ENCODE data around the gene KRTAP2-2. TPM values are rescaled to one million over a fixed set of nuclear protein-coding genes. Genes with fewer than 3 reads are reported as not detected.
"Not testable (repeated sequence)": the region's sequence is repeated elsewhere in the genome, so short reads cannot be mapped to it uniquely, and the experiment has no call there.

Gene KRTAP2-2, protein sequence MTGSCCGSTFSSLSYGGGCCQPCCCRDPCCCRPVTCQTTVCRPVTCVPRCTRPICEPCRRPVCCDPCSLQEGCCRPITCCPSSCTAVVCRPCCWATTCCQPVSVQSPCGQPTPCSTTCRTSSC
- not detected for total RNA-seq

DNA sequence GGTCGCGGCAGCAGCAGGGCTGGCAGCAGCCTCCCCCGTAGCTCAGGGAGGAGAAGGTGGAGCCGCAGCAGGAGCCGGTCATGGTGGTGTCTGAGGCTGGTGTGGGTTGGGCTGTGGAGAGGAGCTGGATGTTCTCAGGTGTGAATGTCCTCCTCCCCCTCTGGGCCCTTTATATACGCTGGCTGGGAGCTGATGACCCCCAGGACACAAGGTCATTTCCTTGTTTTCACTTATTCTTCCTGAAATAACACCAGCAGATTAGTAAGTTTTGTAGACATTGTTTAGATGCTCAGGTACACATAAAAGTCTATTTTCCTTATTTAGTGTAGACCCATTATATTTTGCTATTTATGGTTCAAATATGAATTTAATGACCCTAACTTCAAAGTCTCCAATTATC, at the start of gene KRTAP2-2:
Gene KRTAP2-2 (minus strand): TSS at position 101 of the 400 bp plus-strand sequence. CDS start 19 bp downstream, at position 82.
- not testable (repeated sequence) for H3K4me3 ChIP-seq (ENCODE audit: low read length in 3 of 3); H3K4me1 ChIP-seq (ENCODE audit: control insufficient read depth in 3 of 3, insufficient read depth in 3 of 3, low read length in 3 of 3); H3K9ac ChIP-seq (ENCODE audit: low read depth in 1 of 3, low read length in 3 of 3); H3K27ac ChIP-seq (ENCODE audit: low read depth, low read length); H3K9me3 ChIP-seq (ENCODE audit: control insufficient read depth in 3 of 3, low read length in 3 of 3); H3K36me3 ChIP-seq (ENCODE audit: control insufficient read depth in 3 of 3, insufficient read depth in 3 of 3, low read length in 3 of 3)
- H3K27me3 ChIP-seq (ENCODE audit: control insufficient read depth in 3 of 3, insufficient read depth in 3 of 3, low read length in 3 of 3): peaks cover 5 to 14% (median 10%) of the 10 kb centered on the region in 3 donors

DNA sequence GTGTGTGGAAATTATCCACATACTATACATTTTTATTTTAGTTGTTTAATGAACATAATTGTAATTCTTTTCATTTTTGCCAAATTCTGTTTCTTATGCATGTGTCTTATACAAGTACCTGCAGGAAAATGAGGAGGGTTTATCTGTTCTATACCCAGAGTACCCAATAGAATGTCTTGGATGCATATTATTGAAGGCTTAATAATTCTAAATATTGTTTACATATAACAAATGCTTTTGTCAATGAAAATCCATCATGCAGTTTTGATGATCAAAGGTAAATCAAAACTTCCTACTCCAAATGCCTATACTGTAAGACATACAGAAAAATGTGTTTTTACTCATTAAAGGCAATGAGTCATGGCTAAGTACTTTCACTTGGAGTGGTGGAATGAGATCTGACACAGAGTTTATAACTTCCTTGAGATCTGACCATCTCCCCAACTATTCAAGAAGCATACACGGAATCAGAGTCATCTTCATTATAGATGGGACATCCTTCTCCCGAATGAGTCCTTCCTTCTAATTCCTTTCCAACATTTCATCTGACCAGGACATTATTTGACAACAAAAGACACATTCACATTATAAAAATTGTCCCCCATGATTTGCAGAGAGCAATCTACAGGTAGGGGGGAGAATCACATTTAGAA, 49.5 kb upstream of the KRTAP2-2 start:
- not testable (repeated sequence) for H3K4me3 ChIP-seq (ENCODE audit: low read length in 3 of 3); H3K27ac ChIP-seq (ENCODE audit: low read depth, low read length); H3K27me3 ChIP-seq (ENCODE audit: control insufficient read depth in 3 of 3, insufficient read depth in 3 of 3, low read length in 3 of 3); H3K9me3 ChIP-seq (ENCODE audit: control insufficient read depth in 3 of 3, low read length in 3 of 3); H3K4me1 ChIP-seq (ENCODE audit: control insufficient read depth in 3 of 3, insufficient read depth in 3 of 3, low read length in 3 of 3); H3K36me3 ChIP-seq (ENCODE audit: control insufficient read depth in 3 of 3, insufficient read depth in 3 of 3, low read length in 3 of 3); H3K9ac ChIP-seq (ENCODE audit: low read depth in 1 of 3, low read length in 3 of 3)

DNA sequence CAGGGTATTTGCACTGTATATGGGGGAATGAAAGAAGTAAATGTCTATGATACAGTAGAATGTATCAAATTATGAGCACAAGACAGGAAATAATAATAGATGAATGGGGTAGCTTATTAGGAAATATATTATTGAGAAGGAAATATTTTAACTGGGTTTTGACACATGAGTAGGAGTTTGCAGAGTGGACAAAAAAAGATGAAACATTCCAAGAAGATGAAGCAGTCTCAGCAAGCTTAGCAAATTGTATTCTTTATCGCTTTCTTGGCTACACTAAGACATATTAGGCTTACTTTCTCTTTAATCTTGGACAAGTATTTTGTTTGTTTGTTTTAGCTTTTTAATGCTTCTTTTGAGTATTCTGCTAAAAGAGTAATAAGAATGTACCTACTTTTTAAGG, 48.9 kb upstream of the KRTAP2-2 start:
- H3K4me3 ChIP-seq (ENCODE audit: low read length in 3 of 3): no peak overlapping the region
- no peak overlapping the region for H3K27ac ChIP-seq (ENCODE audit: low read depth, low read length)
- H3K27me3 ChIP-seq (ENCODE audit: control insufficient read depth in 3 of 3, insufficient read depth in 3 of 3, low read length in 3 of 3): peaks cover 0 to 4% (median 2%) of the 10 kb centered on the region in 3 donors
- H3K9ac ChIP-seq (ENCODE audit: low read depth in 1 of 3, low read length in 3 of 3): no peak overlapping the region
- H3K4me1 ChIP-seq (ENCODE audit: control insufficient read depth in 3 of 3, insufficient read depth in 3 of 3, low read length in 3 of 3): no peaks in the 10 kb centered on the region
- no peaks in the 10 kb centered on the region for H3K36me3 ChIP-seq (ENCODE audit: control insufficient read depth in 3 of 3, insufficient read depth in 3 of 3, low read length in 3 of 3)
- H3K9me3 ChIP-seq (ENCODE audit: control insufficient read depth in 3 of 3, low read length in 3 of 3): no peaks in the 10 kb centered on the region

DNA sequence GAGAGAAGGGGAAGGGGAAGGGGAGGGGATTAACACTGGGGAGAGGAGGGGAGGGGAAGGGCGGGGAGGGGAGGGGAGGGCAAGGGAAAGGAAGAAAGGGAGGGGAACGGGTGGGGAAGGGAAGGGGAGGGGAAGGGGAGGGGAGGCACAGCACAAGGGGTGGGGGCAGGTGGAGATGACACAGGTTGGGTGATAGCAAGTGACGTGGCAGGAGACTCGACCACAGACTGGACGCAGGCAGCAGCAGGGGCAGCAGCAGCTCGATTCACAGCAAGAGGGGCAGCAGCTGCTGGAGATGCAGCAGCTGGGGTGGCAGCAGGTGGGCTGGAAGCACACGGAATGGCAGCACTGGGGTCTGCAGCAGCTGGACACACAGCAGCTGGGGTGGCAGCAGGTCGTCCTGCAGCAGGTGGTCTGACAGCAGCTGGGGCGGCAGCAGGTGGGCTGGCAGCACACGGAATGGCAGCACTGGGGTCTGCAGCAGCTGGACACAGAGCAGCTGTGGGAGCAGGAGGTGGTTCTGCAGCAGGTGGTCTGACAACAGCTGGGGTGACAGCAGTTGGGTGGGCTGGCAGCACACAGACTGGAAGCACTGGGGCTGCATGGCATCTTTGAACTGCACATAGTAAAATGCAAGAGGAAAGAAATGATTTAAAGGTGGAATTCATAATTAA, 46.7 kb upstream of the KRTAP2-2 start, which contains the start of gene KRTAP4-16:
Gene KRTAP4-16 (minus strand): TSS at position 624 of the 674 bp plus-strand sequence. CDS start 0 bp downstream, at position 624.
- Histone ChIP-seq H3K27me3 (ENCODE audit: control insufficient read depth in 3 of 3, insufficient read depth in 3 of 3, low read length in 3 of 3) (peaks cover 0 to 5% (median 2%) of the 10 kb centered on the region in 3 donors), H3K9ac (ENCODE audit: low read depth in 1 of 3, low read length in 3 of 3) (no peak within 1 kb of the TSS), H3K9me3 (ENCODE audit: control insufficient read depth in 3 of 3, low read length in 3 of 3) (no peaks in the 10 kb centered on the region), H3K36me3 (ENCODE audit: control insufficient read depth in 3 of 3, insufficient read depth in 3 of 3, low read length in 3 of 3) (no peaks in the 10 kb centered on the region), H3K4me1 (ENCODE audit: control insufficient read depth in 3 of 3, insufficient read depth in 3 of 3, low read length in 3 of 3) (no peaks in the 10 kb centered on the region), H3K27ac (ENCODE audit: low read depth, low read length) (no peak within 1 kb of the TSS), H3K4me3 (ENCODE audit: low read length in 3 of 3) (no peak within 1 kb of the TSS)

DNA sequence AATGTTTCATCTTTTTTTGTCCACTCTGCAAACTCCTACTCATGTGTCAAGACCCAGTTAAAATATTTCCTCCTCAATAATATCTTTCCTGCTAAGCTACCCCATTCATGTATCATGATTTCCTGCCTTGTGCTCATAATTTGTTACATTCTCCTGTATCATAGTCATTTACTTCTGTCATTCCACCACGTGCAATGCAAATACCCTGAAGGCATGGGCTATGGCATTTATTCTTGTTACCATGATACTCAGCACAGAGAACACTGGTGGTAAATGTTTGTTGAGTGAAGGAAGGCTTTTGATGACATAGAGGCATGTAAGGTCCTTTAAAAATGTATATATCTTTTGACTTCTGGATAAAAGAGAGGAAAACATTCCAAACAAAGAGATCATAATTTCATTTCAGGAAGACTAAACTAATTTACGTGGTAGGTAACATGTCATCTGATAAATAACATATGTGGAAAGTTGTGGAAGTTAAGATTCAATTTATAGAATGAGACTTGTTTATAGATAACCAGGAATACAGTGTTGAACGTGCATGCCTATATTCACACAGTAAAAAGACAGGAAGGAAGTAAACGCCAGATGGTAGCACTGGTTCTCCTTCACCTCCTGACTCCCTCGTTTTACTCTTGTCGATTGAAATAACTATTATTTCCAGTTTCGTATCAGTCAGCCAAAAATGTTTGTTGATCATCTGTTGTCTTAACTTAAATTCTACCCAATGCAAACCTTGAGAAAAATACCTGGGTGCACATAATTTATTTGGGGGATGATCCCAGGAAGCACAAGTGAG, 44.9 kb upstream of the KRTAP2-2 start:
- not testable (repeated sequence) for H3K36me3 ChIP-seq (ENCODE audit: control insufficient read depth in 3 of 3, insufficient read depth in 3 of 3, low read length in 3 of 3); H3K27ac ChIP-seq (ENCODE audit: low read depth, low read length); H3K9ac ChIP-seq (ENCODE audit: low read depth in 1 of 3, low read length in 3 of 3); H3K27me3 ChIP-seq (ENCODE audit: control insufficient read depth in 3 of 3, insufficient read depth in 3 of 3, low read length in 3 of 3); H3K4me3 ChIP-seq (ENCODE audit: low read length in 3 of 3); H3K9me3 ChIP-seq (ENCODE audit: control insufficient read depth in 3 of 3, low read length in 3 of 3); H3K4me1 ChIP-seq (ENCODE audit: control insufficient read depth in 3 of 3, insufficient read depth in 3 of 3, low read length in 3 of 3)

DNA sequence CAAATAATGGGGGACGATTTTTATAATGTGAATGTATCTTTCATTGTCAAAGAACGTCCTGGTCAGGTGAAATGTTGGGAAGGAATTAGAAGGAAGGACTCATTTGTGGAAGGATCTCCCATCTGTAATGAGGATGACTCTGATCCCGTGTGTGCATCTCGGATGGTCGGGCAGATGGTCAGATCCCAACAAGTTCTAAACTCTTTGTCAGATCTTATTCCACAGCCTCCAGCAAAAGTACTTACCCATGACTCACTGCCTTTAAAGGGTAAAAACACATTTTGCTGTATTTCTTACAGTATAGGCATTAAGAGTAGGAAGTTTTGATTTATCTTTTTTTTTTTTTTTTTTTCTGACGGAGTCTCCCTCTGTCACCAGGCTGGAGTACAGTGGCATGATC, 43.5 kb upstream of the KRTAP2-2 start:
- no peaks in the 10 kb centered on the region for H3K4me1 ChIP-seq (ENCODE audit: control insufficient read depth in 3 of 3, insufficient read depth in 3 of 3, low read length in 3 of 3)
- no peak overlapping the region for H3K27ac ChIP-seq (ENCODE audit: low read depth, low read length)
- H3K9me3 ChIP-seq (ENCODE audit: control insufficient read depth in 3 of 3, low read length in 3 of 3): no peaks in the 10 kb centered on the region
- peaks cover 0 to 3% (median 2%) of the 10 kb centered on the region in 3 donors for H3K27me3 ChIP-seq (ENCODE audit: control insufficient read depth in 3 of 3, insufficient read depth in 3 of 3, low read length in 3 of 3)
- no peak overlapping the region for H3K4me3 ChIP-seq (ENCODE audit: low read length in 3 of 3)
- no peaks in the 10 kb centered on the region for H3K36me3 ChIP-seq (ENCODE audit: control insufficient read depth in 3 of 3, insufficient read depth in 3 of 3, low read length in 3 of 3)
- H3K9ac ChIP-seq (ENCODE audit: low read depth in 1 of 3, low read length in 3 of 3): no peak overlapping the region

DNA sequence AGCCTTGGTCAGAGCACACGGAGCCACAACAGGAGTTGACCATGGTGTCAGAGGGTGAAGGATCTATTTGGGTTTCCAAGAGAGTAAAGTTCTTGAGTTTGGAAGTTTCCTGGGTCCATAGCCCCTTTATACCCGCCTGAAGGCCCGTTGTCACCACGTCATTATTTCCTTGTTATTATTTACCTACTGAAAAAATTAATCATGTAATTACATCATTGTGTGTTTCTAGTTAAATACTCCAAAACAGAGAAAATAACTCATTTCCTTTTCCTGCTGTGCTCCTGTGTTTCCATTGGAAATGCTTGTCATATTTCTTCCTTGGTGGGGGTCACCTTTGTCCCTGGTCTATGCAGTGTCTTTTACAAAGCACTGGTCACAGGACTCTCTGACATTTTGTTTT, 43.0 kb upstream of the KRTAP2-2 start, which contains the start of gene KRTAP4-8:
Gene KRTAP4-8 (minus strand): TSS at position 101 of the 400 bp plus-strand sequence. CDS start 58 bp downstream, at position 43.
- H3K4me1 ChIP-seq (ENCODE audit: control insufficient read depth in 3 of 3, insufficient read depth in 3 of 3, low read length in 3 of 3): no peaks in the 10 kb centered on the region
- H3K27ac ChIP-seq (ENCODE audit: low read depth, low read length): no peak within 1 kb of the TSS

DNA sequence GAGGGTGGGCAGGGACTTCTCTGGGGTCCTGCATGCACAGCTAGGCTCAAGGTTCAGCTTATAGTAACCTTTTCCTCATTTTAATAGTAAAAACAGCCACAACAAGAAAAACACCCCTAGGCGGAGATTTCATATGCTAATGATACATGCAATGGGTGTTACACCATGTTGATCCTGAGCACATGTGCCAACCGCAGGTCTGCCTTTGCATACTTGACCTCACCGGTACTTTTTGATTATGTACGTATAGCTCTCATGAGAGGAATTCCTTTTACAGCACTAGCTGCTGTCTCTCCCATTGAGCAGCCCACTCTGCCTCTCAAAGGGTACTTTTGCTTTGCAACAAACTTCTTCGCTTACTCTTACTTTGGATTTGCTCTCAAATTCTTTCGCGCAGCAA, 41.0 kb upstream of the KRTAP2-2 start:
- no peaks in the 10 kb centered on the region for H3K9me3 ChIP-seq (ENCODE audit: control insufficient read depth in 3 of 3, low read length in 3 of 3)
- no peaks in the 10 kb centered on the region for H3K36me3 ChIP-seq (ENCODE audit: control insufficient read depth in 3 of 3, insufficient read depth in 3 of 3, low read length in 3 of 3)
- no peak overlapping the region for H3K9ac ChIP-seq (ENCODE audit: low read depth in 1 of 3, low read length in 3 of 3)
- H3K27ac ChIP-seq (ENCODE audit: low read depth, low read length): no peak overlapping the region
- no peak overlapping the region for H3K4me3 ChIP-seq (ENCODE audit: low read length in 3 of 3)
- H3K4me1 ChIP-seq (ENCODE audit: control insufficient read depth in 3 of 3, insufficient read depth in 3 of 3, low read length in 3 of 3): no peaks in the 10 kb centered on the region
- H3K27me3 ChIP-seq (ENCODE audit: control insufficient read depth in 3 of 3, insufficient read depth in 3 of 3, low read length in 3 of 3): peaks cover 0 to 3% (median 0%) of the 10 kb centered on the region in 3 donors

More for the DNA sequence above, 43.0 kb upstream of the KRTAP2-2 start, which contains the start of gene KRTAP4-8:
- no peak within 1 kb of the TSS for H3K9ac ChIP-seq (ENCODE audit: low read depth in 1 of 3, low read length in 3 of 3)
- H3K9me3 ChIP-seq (ENCODE audit: control insufficient read depth in 3 of 3, low read length in 3 of 3): no peaks in the 10 kb centered on the region
- no peak within 1 kb of the TSS for H3K4me3 ChIP-seq (ENCODE audit: low read length in 3 of 3)
- H3K36me3 ChIP-seq (ENCODE audit: control insufficient read depth in 3 of 3, insufficient read depth in 3 of 3, low read length in 3 of 3): no peaks in the 10 kb centered on the region
- peaks cover 0 to 3% (median 2%) of the 10 kb centered on the region in 3 donors for H3K27me3 ChIP-seq (ENCODE audit: control insufficient read depth in 3 of 3, insufficient read depth in 3 of 3, low read length in 3 of 3)

DNA sequence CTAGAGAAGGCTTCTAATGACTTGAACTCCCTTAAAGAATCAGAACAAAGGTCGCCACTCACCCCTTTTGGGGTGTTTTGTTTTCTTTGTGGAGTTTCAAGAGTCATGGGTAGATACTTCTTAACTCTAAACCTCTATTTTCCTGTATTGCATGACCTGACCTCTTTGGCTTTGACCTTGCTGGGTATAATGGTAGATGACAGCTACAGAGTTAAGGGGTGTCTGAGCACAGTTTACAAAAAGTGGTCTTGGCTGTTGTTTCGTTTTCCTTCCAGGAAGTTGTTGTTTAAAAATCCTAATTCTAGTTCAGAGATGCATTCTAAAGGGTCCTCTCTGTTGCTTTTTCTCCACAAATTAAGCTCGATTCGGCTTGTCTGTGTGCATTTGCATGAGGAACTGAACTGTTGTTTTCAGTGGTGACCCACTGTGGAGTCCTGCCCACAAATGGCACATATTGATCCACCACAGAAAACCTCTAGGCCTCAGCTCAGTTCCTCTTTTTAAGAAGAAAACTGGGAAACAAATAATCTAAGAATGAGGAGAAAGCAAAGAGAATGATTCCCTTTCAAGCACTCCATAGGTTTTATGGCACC, 33.8 kb upstream of the KRTAP2-2 start:
- not testable (repeated sequence) for H3K4me1 ChIP-seq (ENCODE audit: control insufficient read depth in 3 of 3, insufficient read depth in 3 of 3, low read length in 3 of 3); H3K9ac ChIP-seq (ENCODE audit: low read depth in 1 of 3, low read length in 3 of 3); H3K27me3 ChIP-seq (ENCODE audit: control insufficient read depth in 3 of 3, insufficient read depth in 3 of 3, low read length in 3 of 3); H3K27ac ChIP-seq (ENCODE audit: low read depth, low read length); H3K36me3 ChIP-seq (ENCODE audit: control insufficient read depth in 3 of 3, insufficient read depth in 3 of 3, low read length in 3 of 3); H3K4me3 ChIP-seq (ENCODE audit: low read length in 3 of 3); H3K9me3 ChIP-seq (ENCODE audit: control insufficient read depth in 3 of 3, low read length in 3 of 3)

All from skeletal muscle tissue (tissue), 4 donors.